OCI-LY7 (cell line): ENCODE measurements around the gene C2CD5. TPM values are rescaled to one million over a fixed set of nuclear protein-coding genes. Genes with fewer than 3 reads are reported as not detected.

Source experiments
- BruUV-seq: library from RNA; stranded (reverse); fragments of 400-500 nt; replicated peaks from 2 replicates; lab custom pipeline; 2021; lab: Mats Ljungman, UMichigan
- CTCF ChIA-PET: fragments of 300-600 bp; sonication (Branson Sonifier 250); formaldehyde crosslinking; loops from one replicate; lab custom pipeline; 2022; ENCODE audit warnings: antibody characterized with exemption; ENCODE audit not compliant: unreplicated experiment; lab: Charles Lee
- POLR2A ChIA-PET: fragments of 300-600 bp; sonication (Branson Sonifier 250); formaldehyde crosslinking; loops from one replicate; lab custom pipeline; 2022; ENCODE audit warnings: antibody characterized with exemption; lab: Charles Lee
- DNase-seq: peaks from one replicate; pipeline ENCODE4 v3.0.0-alpha.2; 2015; ENCODE audit warnings: low spot score
- H2AFZ ChIP-seq: fragments of 200-600 bp; sonication (generic), shearing (Covaris generic); 2 replicates; pipeline ENCODE4 v1.6.1; 2014; ENCODE audit warnings: mild to moderate bottlenecking, antibody characterized with exemption, low read length, moderate library complexity
- H3K27ac ChIP-seq: fragments of 200-600 bp; sonication (generic); 2 replicates; pipeline ENCODE4 v1.5.1; 2014; ENCODE audit warnings: mixed run types, low read depth, mild to moderate bottlenecking, moderate library complexity, low read length, inconsistent platforms; ENCODE audit not compliant: poor library complexity, severe bottlenecking
- H3K36me3 ChIP-seq: fragments of 200-600 bp; sonication (generic); 2 replicates; pipeline ENCODE4 v1.6.1; 2014; ENCODE audit warnings: mild to moderate bottlenecking, antibody characterized with exemption, low read length, moderate library complexity, mixed read lengths; ENCODE audit not compliant: insufficient read depth
- H3K4me1 ChIP-seq: fragments of 200-600 bp; sonication (generic); 2 replicates; pipeline ENCODE4 v1.5.1; 2014; ENCODE audit warnings: mild to moderate bottlenecking, low read length; ENCODE audit not compliant: insufficient read depth, poor library complexity, severe bottlenecking
- H3K4me2 ChIP-seq: fragments of 200-600 bp; sonication (generic); 2 replicates; pipeline ENCODE4 v1.6.1; 2014; ENCODE audit warnings: mild to moderate bottlenecking, low read length
- H3K4me3 ChIP-seq: fragments of 200-600 bp; sonication (generic); 2 replicates; pipeline ENCODE4 v1.5.1; 2014; ENCODE audit warnings: mild to moderate bottlenecking, low read depth, low read length; ENCODE audit not compliant: poor library complexity, severe bottlenecking
- H3K79me2 ChIP-seq: fragments of 200-600 bp; sonication (generic); 2 replicates; pipeline ENCODE4 v1.6.1; 2016; ENCODE audit warnings: low read depth, mild to moderate bottlenecking, low read length, moderate library complexity, mixed read lengths; ENCODE audit not compliant: insufficient read depth
- H3K9me2 ChIP-seq: fragments of 200-600 bp; sonication (generic); 2 replicates; pipeline ENCODE4 v1.6.1; 2016; ENCODE audit warnings: mild to moderate bottlenecking, low read length, mixed read lengths; ENCODE audit not compliant: insufficient read depth
- H3K9me3 ChIP-seq: fragments of 200-600 bp; sonication (generic); 2 replicates; pipeline ENCODE4 v1.6.1; 2014; ENCODE audit warnings: mild to moderate bottlenecking, mixed run types, low read length, mixed read lengths
- H4K20me1 ChIP-seq: fragments of 200-600 bp; sonication (generic); 2 replicates; pipeline ENCODE4 v1.6.1; 2014; ENCODE audit warnings: mild to moderate bottlenecking, antibody characterized with exemption, low read length, moderate library complexity, mixed read lengths; ENCODE audit not compliant: insufficient read depth
- EZH2phosphoT487 ChIP-seq: fragments of 200-600 bp; sonication (generic); IDR thresholded peaks from 2 replicates; pipeline ENCODE4 v1.6.1; 2018; ENCODE audit warnings: low read depth, borderline replicate concordance, mild to moderate bottlenecking, mixed run types, antibody characterized with exemption, low read length, moderate library complexity, mixed read lengths
- intact Hi-C: fragments of 100-400 bp; cut with micrococcal nuclease; formaldehyde crosslinking; loops from one replicate; pipeline ENCODE4 v1.10.0; 2022; ENCODE audit not compliant: unreplicated experiment
- total RNA-seq, 2 experiments: library from RNA; depleted of rRNA in 1 of 2; stranded (reverse); fragments of >200 nt in 1 of 2; shearing (Covaris generic) in 1 of 2; gene quantifications; 2 replicates each; pipeline ENCODE4 v1.2.3, GENCODE V29; 2014 to 2022
- TF ChIP-seq, protein P1 (sequence below): fragments of 200-600 bp; sonication (generic); conservative IDR thresholded peaks from 2 replicates; pipeline ENCODE4 v1.5.1; 2014; ENCODE audit warnings: mild to moderate bottlenecking, antibody characterized with exemption, low read length, moderate library complexity, mixed read lengths

Gene C2CD5
- total RNA-seq, 2 experiments from 2014 or later: 28.4 to 50.2 TPM

DNA sequence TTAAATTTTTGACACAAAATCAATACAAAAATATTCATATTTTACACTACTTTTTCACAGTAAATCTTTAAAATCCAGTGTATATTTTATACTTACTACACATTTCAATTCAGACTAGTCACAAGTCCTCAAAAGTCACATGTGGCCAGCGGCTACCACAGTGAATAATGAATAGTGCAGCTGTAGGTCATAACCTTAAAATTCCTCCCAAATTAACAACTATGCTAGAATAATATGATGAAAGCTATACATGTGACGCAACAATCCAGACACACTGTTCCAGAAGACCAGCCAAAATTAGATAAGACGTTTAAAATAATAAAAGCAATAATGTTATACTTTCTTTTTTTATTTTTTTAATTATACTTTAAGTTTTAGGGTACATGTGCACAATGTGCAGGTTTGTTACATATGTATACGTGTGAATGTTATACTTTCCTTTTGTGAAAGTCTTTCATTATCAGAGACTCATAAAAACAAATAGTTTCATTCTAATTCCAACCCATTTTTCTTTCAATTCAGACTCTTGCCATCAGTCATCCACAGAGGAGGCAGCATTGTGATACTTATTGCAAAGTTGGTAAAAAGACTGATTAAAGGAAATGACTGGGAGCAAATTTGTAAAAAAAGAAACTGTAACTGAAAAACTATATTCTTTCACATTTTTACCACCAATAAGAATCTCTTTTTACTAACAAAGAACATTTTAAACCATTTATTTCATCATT lies 67.0 kb downstream of the C2CD5 start:
- peaks cover 3% of the 10 kb centered on the region for H3K4me1 ChIP-seq
- TF ChIP-seq EZH2phosphoT487: no peak
- TF ChIP-seq, protein P1, sequence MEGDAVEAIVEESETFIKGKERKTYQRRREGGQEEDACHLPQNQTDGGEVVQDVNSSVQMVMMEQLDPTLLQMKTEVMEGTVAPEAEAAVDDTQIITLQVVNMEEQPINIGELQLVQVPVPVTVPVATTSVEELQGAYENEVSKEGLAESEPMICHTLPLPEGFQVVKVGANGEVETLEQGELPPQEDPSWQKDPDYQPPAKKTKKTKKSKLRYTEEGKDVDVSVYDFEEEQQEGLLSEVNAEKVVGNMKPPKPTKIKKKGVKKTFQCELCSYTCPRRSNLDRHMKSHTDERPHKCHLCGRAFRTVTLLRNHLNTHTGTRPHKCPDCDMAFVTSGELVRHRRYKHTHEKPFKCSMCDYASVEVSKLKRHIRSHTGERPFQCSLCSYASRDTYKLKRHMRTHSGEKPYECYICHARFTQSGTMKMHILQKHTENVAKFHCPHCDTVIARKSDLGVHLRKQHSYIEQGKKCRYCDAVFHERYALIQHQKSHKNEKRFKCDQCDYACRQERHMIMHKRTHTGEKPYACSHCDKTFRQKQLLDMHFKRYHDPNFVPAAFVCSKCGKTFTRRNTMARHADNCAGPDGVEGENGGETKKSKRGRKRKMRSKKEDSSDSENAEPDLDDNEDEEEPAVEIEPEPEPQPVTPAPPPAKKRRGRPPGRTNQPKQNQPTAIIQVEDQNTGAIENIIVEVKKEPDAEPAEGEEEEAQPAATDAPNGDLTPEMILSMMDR: no peak
- H3K27ac ChIP-seq: no peak overlapping the region
- no peak overlapping the region for H2AFZ ChIP-seq
- no peaks in the 10 kb centered on the region for H3K9me2 ChIP-seq
- intact Hi-C loops: no loop called here
- H3K4me2 ChIP-seq: no peak overlapping the region
- no peaks in the 10 kb centered on the region for H4K20me1 ChIP-seq
- H3K4me3 ChIP-seq: no peak overlapping the region
- peaks cover 55% of the 10 kb centered on the region for H3K36me3 ChIP-seq
- no TSS peak for BruUV-seq
- DNase-seq: no peak
- no peaks in the 10 kb centered on the region for H3K79me2 ChIP-seq
- ChIA-PET POLR2A (interaction anchor here (1.2 kb wide), 1 partner anchor 9 kb away, joined by 4 read pairs; no protein-coding TSS in a partner anchor), CTCF (no interaction called here)
- H3K9me3 ChIP-seq: no peaks in the 10 kb centered on the region

DNA sequence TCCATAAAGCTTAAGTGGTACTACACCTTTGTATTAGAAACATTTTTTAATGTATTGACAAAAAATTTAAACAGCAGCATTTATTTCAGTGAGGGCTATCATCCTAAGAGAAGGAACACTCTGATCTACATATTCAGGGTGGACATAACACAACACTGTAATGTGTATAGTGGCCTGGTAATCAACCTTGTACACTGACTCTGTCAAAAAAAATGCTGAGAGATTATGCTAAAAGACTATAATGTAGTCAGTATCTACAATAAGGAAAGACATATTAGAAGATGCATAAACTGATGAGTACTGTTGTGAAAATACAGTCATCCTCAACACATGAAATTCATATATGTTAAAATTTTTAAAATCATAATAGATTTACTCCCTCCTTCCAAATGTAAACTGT lies 68.2 kb downstream of the C2CD5 start:
- no peak for DNase-seq
- BruUV-seq: no TSS peak
- Histone ChIP-seq H3K9me3 (no peaks in the 10 kb centered on the region), H3K9me2 (no peaks in the 10 kb centered on the region), H3K4me3 (no peak overlapping the region), H3K36me3 (peaks cover 49% of the 10 kb centered on the region), H3K79me2 (no peaks in the 10 kb centered on the region), H4K20me1 (no peaks in the 10 kb centered on the region), H3K4me1 (no peaks in the 10 kb centered on the region), H3K4me2 (no peak overlapping the region), H3K27ac (no peak overlapping the region), H2AFZ (no peak overlapping the region)
- TF ChIP-seq EZH2phosphoT487: no peak
- TF ChIP-seq, protein P1: no peak
- CTCF ChIA-PET: no interaction called here
- intact Hi-C loops: no loop called here
- POLR2A ChIA-PET: interaction anchor here (0.5 to 0.6 kb wide), 2 partner anchors 23 to 1029 kb away, joined by 3 read pairs; no protein-coding TSS in a partner anchor
